Upper lobe of left lung (tissue), 4 donors: ENCODE results near the gene RFTN1.

Source experiments
- CTCF ChIP-seq, 6 experiments: fragments of 450-650 bp in 4 of 6; fragments of 200-600 bp in 2 of 6; sonication (generic) in 2 of 6; IDR thresholded peaks; one replicate each; pipeline ENCODE4 v1.5.1; 2016 to 2019; ENCODE audit warnings: antibody characterized with exemption in 6 of 6
- POLR2A ChIP-seq, 4 donors: fragments of 450-650 bp; IDR thresholded peaks; one replicate each; pipeline ENCODE4 v1.5.1; 2016 to 2017; ENCODE audit warnings: antibody characterized with exemption in 4 of 4, mild to moderate bottlenecking in 2 of 4

- no peak for TF ChIP-seq CTCF (IDR thresholded peaks at IDR 0.05)
- no peak for TF ChIP-seq POLR2A (IDR thresholded peaks at IDR 0.05)
These were observed 133.7 kb downstream of the RFTN1 start for GRCh38 chr3:16379838-16380237.
